ENCODE measurements around the gene SMPD4.
"Not testable (repeated sequence)": the region's sequence is repeated elsewhere in the genome, so short reads cannot be mapped to it uniquely, and the experiment has no call there.

The SMPD4 gene

DNA sequence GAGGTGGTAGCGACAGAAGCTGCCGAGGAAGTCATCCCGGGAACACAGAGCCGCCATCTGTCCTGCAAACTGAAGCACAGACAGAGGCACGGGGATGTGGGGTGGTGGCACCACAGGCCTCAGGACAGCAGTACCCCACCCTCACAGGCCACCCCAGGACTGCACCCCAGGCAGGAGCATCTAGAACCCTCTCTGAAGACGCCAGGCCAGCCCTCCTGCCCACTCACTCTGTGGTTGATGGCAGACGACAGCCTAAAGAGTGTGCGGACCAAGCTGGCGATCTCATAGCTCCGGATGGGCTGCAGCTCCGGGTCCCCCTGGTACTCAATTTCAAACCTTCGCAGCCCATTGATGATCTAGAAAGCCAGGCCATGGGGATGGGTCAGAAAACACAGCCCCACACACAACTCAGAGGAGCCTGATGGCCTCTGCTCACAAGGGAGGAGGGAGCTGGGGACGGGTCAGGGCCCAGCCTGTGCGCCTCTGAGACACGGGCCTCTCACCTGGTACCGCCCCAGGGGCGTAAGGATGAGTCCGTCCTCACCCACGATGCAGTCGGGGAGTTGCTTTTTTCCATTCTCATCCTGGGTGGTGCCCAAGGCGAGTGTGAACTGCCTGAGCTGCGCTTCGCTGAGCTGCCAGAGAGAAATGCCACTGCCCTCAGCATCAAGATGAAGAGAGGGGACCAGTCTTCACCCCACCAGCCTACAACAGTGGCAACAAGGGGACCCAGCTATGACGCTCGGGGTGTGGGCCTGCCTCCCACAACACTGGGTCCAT, 28.4 kb downstream of the SMPD4 start:
- DNase-seq (ENCODE audit: low read depth): no peak
- H3K4me3 ChIP-seq (replicated peaks; ENCODE audit: low read depth, low read length): no peak overlapping the region
- TF ChIP-seq, protein P1, sequence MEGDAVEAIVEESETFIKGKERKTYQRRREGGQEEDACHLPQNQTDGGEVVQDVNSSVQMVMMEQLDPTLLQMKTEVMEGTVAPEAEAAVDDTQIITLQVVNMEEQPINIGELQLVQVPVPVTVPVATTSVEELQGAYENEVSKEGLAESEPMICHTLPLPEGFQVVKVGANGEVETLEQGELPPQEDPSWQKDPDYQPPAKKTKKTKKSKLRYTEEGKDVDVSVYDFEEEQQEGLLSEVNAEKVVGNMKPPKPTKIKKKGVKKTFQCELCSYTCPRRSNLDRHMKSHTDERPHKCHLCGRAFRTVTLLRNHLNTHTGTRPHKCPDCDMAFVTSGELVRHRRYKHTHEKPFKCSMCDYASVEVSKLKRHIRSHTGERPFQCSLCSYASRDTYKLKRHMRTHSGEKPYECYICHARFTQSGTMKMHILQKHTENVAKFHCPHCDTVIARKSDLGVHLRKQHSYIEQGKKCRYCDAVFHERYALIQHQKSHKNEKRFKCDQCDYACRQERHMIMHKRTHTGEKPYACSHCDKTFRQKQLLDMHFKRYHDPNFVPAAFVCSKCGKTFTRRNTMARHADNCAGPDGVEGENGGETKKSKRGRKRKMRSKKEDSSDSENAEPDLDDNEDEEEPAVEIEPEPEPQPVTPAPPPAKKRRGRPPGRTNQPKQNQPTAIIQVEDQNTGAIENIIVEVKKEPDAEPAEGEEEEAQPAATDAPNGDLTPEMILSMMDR (IDR thresholded peaks at IDR 0.05; ENCODE audit: low read length, missing control alignments): no peak

DNA sequence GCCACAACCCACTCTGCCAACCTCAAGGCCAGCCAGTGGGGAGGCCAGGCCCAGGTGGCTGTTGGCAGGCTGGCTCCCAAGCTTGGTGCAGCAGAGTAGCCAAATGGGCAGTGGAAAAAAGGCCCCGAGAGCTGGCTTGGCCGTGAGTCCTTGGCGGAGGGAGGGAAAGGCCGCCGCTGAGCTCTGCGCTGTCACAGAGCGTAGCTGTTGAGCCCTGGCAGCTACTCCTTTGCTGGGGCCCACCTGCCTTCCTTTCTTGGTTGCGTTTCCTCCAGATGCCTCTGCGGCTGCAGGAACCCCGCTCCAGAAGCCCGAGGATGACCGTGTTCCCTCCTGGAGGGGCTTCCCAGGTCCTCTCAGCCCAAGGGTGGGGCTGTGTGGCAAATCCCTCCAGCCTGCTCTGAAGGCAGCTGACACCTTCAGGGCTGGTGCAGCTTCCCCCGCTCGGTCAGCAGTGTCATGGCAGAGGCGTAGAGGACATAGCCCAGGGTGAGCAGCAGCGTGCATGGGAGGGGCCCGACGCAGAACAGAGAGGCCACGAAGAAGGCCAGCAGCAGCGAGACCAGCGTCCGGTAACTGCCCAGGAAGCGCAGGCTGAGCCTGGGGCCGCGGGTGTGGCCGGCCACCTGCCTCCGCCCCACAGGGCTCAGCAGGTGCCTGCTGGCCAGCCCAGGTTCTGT, 29.1 kb downstream of the SMPD4 start:
- not testable (repeated sequence) for DNase-seq (ENCODE audit: low read depth); H3K4me3 ChIP-seq (replicated peaks; ENCODE audit: low read depth, low read length)

DNA sequence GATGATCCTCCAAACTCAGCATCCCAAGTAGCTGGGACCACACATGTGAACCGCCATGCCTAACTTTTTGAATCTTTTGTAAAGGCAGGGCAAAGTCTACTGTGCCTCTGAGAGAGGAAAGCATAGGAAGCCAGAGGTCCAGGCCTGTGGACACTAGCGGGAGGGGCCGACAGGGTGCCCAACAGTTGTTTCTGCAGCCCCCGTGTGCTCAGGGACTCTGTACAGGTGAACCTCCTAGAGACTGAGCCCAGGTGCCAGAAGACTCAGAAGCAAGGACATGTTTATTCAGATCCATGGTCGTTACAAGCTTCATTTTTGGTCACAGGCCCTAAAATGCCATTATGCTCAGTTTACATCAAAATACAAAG, 30.3 kb downstream of the SMPD4 start:
- not testable (repeated sequence) for H3K4me3 ChIP-seq (replicated peaks; ENCODE audit: low read depth, low read length); DNase-seq (ENCODE audit: low read depth)

DNA sequence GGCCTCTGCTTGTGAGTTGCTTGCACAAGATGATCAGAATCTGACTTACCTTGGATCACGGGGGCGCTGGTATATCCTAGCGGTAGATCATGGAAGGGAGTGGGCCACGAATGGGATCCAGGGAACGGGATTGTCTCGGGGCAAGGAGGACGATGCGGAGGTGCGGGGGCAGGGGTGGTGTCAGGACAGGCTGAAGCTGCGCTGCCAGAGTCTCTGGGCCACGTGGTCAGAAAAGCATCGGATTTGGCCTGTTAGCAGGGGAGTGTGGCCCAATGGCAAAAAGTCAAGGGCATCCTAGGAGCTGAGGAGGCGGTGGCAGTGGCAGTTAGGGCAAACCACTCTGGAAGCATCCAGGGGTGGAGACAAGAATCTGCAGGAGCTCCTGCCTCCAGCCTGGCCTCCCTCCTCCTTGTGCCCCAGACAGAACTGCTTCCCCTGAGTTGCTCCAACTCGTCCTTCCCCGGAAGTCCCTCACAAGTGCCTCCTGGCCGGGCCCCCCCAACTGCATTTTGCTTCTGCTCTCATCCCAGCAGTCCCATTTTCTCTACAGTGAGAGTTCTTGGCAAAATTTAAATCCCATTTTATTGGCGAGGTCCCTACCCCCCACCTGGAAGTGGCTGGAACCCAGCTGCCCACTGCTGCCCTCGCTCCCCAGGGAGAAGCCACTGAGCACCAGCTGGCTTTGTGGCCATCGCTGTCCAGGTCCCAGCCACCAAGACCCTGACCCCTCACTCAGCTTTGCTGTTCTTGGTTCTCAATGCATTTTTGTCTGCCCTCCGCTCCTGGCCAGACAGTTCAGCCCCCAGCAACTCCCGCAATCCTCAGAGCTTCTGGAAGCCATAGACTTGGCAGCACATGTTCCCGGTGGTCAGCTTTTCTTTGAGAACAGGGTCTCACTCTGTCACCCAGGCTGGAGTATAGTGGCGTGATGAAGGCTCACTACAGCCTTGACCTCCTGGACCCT, 30.9 kb downstream of the SMPD4 start:
- no peak overlapping the region for H3K4me3 ChIP-seq (replicated peaks; ENCODE audit: low read depth, low read length)
- TF ChIP-seq, protein P1 (IDR thresholded peaks at IDR 0.05; ENCODE audit: low read length, missing control alignments): no peak
- no peak for DNase-seq (ENCODE audit: low read depth)

DNA sequence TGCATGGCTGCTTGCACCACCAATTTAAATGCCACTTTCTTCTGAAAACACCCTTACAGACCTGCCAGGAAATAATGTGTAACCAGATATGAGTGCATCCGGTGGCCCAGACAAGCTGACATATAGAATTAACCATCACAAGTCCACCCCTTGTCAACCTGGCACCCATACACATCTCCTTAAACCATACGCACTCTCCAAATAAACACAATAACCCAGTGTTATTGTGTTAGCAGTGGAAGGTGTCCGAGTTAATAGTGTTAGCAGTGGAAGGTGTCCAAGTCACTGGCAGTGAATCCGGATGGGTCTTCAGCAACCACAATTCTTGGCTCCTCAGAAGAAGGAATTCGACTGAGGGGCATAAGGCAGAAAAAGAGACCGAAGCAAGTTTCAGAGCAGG, 32.9 kb downstream of the SMPD4 start:
- not testable (repeated sequence) for DNase-seq (ENCODE audit: low read depth); H3K4me3 ChIP-seq (replicated peaks; ENCODE audit: low read depth, low read length)

DNA sequence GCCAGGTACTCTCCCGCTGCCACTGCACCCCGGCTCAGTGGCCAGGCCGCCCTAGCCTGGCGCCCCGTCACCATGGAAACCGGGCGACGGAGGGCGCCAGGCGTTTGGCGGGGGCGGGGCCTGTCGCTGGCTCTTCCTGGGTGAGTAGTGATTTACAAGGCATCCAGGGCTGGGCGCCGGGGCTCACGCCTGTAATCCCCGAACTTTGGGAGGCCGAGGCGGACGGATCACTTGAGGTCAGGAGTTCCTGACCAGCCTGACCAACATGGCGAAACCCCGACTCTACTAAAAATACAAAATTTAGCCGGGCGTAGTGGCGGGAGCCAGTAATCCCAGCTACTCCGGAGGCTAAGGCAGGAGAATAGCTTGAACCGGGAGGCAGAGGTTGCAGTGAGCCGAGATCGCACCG, 36.4 kb downstream of the SMPD4 start, which contains the start of gene CCDC74B:
Gene CCDC74B (minus strand): TSS at position 107 of the 409 bp plus-strand sequence. CDS start 116 bp downstream, outside the sequence.
- peak; percentile 23 for DNase-seq (ENCODE audit: low read depth)
- H3K4me3 ChIP-seq (replicated peaks; ENCODE audit: low read depth, low read length): peak within 1 kb of the TSS; percentile 44

DNA sequence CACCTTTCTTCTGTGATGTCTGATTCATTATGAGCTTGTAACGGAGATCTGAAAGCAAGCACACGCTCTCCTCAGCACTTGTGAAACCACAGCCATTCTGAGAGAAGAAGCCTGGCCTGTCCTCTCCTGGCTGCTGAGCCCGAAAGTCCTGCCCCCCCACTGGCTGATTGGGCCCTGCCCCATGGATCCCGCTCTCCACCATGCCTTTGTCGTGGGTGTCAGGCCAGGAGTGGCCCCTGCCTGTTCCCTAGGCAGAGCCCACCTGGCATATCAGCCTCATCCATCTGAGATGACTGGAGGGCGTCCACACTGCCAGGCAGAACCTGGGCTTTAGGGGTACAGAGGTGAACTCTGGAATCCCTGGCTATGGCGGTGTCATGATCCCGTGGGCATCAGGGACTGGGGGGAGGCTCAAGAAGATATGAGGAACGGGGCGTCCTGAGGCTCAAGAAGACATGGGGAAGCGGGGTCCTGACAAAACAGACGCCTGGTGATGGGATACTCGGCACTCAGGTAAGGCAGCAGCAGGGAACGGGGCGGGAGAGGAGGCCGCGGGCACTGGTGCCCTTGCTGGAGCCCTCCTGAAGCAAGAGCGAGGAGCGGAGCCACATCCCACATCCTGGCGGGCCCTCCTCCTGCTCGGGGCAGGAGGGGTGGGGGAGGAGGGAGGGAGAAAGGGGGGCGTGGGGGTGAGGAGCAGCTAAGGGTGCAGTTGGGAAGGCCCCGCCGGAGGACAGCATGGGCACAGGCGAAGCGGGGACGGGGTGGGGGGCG, 37.9 kb downstream of the SMPD4 start:
- peak; percentile 9 for DNase-seq (ENCODE audit: low read depth)
- H3K4me3 ChIP-seq (replicated peaks; ENCODE audit: low read depth, low read length): peak overlapping the region; percentile 30

DNA sequence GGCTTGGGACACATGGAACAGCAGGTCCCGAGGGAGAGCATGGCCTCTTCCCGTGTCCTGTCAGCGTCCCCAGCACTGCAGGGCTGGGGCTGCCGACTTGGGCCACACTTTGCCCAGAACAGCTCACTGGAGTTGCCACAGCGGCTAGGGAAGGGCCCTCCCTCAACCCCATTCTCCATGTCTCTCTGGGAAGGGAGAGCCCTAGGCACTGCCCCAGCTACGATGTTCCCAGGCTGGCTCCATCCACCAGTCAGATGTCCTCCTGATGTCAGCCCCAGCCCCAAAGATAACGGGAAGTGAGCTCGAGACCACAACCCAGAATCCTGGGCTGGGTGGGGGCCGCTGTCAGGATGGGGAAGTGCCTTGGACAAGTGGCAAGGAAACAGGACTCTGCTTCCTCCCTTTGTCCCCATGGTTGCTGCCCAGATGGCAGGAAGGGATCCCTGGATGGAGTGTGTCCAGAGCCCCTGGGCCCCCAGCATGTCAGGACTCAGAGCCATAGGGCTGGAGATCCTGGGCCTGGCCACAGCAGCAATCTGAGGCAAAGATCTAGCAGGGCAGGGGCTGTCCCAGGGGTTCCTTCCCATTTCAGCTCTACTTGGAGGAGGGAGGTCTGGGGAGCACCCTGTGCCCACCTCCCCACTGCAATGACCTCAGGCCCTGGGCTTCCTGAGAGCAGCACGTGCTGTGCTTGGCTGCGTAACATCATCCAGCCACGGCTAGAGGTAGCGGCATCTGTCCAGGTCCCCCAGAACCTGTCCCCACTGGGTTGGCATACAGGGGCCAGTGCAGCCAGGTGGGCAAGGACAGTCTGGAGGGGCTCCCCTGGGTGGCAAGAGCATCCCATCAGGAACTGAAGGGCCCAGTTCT, 38.8 kb downstream of the SMPD4 start:
- H3K4me3 ChIP-seq (replicated peaks; ENCODE audit: low read depth, low read length); DNase-seq (ENCODE audit: low read depth): not testable (repeated sequence)

DNA sequence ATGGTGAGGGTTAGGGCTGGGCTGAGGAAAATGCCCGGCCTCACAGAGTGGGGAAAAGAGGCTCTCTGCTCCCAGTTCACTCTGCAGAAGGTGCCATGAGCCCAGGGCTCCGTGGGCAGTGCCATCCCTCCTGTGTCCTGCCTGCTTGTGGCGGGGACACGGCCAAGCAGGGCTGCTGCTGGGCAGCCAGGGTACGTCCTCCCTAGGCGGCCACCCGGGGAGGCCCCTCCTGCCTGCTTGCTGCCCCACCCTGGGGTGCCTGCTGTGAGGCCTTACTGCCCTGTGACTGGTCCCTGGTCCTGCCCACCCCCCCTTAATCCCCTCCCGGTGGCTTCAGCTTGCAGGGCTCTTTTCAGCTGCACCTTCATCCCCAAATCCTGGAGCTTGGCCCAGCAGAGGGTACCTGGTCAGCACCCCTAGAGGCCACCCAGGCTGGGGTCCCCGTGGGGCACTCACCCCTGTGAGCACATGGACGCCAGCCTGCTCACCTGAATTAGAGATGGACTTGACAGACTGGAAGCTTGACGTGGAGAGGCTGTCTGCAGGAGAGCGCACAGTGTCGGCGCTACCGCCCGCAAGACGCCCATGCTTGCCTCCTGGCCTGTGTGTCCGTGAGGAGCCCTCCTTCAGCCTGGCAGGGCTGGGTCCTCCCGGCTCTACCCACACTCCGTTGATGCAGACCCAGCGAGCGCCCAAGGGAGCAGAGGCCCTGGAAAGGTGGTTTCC, 39.6 kb downstream of the SMPD4 start:
- not testable (repeated sequence) for DNase-seq (ENCODE audit: low read depth); H3K4me3 ChIP-seq (replicated peaks; ENCODE audit: low read depth, low read length)

DNA sequence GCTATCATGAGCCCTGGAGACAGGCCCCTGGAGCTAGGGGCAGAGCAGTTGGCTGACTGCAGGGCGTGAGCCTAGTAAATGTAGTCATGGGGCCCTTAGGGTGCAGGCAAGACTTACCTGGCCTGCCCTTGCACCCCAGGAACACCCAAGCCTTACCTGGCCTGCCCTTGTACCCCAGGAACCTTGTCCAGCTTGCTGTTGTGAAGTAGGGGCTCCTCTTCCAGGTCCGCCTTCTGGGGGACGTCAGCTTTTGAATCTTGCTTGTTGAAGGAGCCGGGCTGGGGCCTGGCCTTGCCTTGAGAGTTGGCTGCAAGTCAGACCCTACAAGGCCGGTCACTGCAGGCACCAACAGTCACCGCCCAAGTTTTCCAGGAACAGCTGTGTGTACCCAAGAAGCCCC, 40.4 kb downstream of the SMPD4 start:
- not testable (repeated sequence) for H3K4me3 ChIP-seq (replicated peaks; ENCODE audit: low read depth, low read length); DNase-seq (ENCODE audit: low read depth)

DNA sequence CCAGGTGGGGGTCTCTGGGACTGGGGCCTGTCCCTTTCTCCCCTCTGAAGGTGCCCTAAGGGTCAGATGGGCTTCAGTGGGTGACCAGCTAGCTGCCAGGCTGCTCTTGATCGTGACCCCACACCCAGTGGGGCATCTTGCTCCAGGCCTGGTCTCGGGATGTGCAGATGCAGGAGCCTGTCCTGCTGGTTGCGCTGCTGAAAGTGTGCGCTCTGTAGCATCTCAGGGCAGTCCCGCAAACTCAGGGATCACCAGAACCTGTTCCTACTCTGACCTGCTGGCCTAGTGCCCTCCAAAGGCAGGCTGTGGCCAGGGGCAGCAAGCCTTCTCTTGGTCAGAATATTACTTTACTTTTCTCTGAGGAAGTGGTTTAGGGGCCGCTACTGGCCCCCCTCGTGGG, 40.9 kb downstream of the SMPD4 start:
- DNase-seq (ENCODE audit: low read depth): not testable (repeated sequence)

DNA sequence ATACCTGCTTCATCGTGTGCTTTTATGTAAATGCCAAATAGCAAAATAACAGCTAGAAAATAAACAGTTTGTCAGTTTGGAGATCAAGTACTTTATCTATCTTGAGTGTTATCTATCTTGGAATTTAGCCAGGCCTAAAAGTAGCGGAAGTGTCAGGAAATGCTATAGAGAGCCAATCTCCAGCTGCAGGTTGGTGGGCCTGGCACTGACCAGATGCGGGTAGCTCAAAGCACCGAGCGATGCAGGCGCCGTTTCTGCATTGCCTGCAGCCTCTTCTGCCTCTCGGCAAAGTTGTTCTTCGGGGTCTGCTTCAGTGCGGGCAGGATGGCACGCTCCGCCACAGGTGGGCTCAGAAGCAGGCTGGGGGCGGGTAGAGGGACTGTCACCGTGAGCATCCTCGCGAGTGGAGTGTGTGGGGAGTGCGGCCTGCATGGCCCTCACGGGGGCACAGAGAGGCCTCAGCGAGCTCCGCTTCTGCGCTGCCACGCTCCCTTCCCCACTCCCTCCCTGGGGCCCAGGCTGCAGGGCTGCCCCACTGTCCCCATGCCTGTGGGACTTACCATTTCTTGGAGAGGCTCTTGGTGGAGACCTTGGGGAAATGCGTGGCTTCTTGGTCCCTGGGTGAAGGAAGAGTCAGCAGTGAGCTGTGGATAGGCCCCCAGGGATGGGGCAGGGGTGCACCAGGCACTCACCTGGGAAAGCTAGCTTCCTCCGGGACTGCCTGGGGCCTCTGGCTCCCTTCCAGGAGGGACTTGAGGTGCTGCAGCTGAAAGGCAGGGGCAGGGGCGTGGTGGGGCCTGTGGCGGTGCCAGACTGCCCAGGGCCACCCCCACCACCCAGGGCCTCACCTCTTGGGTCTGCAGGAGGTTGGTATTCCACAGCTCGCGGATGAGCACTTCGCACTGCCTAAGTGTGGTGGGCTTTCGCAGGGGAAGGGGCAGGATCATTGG, 41.8 kb downstream of the SMPD4 start:
- DNase-seq (ENCODE audit: low read depth); H3K4me3 ChIP-seq (replicated peaks; ENCODE audit: low read depth, low read length): not testable (repeated sequence)

More for the DNA sequence above, 40.9 kb downstream of the SMPD4 start:
- not testable (repeated sequence) for H3K4me3 ChIP-seq (replicated peaks; ENCODE audit: low read depth, low read length)

DNA sequence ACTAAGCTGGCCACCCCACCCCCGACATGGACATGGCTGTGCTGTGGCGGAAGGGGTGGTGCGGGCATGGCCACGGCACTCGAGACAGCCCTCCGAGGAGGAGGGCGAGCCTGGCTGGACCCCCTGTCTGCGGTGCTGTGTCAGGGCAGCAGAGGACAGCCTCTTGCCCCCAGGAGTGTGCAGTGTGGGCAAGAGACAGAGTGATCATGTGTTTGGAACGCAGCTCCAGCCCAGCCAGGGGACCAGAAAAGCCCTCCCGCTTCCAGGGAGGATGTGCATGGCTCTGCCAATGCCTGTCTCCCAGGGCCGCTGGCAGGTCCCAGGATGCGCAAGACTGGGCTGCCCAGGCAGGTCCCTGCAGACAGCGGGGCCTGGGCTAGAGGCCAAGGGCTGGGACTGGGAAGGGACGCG, 42.6 kb downstream of the SMPD4 start:
- not testable (repeated sequence) for DNase-seq (ENCODE audit: low read depth); H3K4me3 ChIP-seq (replicated peaks; ENCODE audit: low read depth, low read length)
